Right lung (tissue), 5 donors: ENCODE data around the gene P4HTM. TPM values are rescaled to one million over a fixed set of nuclear protein-coding genes. Genes with fewer than 3 reads are reported as not detected.

Experiments
- DNase-seq, 2 donors: peaks; one replicate each; pipeline ENCODE4 v3.0.0-alpha.2; 2013
- polyA plus RNA-seq, 5 donors: library from polyadenylated mRNA; unstranded; fragments of 120-200 nt; gene quantifications; one replicate each; pipeline versions ENCODE4 v1.2.1 to v1.2.3, GENCODE V29; 2013; ENCODE audit warnings: inconsistent platforms in 1 of 5, low replicate concordance in 1 of 5; ENCODE audit not compliant: insufficient read length in 5 of 5, insufficient read depth in 1 of 5

The P4HTM gene
- polyA plus RNA-seq, 5 donors = 25.9 to 40.6 (median 39.5) TPM

GRCh38 chr3:48982016-48982415, 8.0 kb upstream of the P4HTM start:
- DNase-seq = no peak

GRCh38 chr3:48982686-48983085, 7.4 kb upstream of the P4HTM start:
- DNase-seq = no peak

GRCh38 chr3:48983096-48983495, 6.9 kb upstream of the P4HTM start:
- no peak for DNase-seq

GRCh38 chr3:48984663-48985062, 5.4 kb upstream of the P4HTM start:
- no peak for DNase-seq

- no peak for DNase-seq
Measured at GRCh38 chr3:48985831-48986376, 4.1 kb upstream of the P4HTM start.

- no peak for DNase-seq
Measured at GRCh38 chr3:48989126-48989795, 780 bp upstream of the P4HTM start.

GRCh38 chr3:48990636-48991469, 812 bp downstream of the P4HTM start:
- no peak for DNase-seq

GRCh38 chr3:48991851-48992545, 2.0 kb downstream of the P4HTM start:
- no peak for DNase-seq

GRCh38 chr3:48993834-48994233, 3.8 kb downstream of the P4HTM start:
- no peak for DNase-seq

GRCh38 chr3:48996640-48997039, 6.6 kb downstream of the P4HTM start:
- DNase-seq = no peak

- DNase-seq = no peak
Measured at GRCh38 chr3:48997102-48997635, 7.1 kb downstream of the P4HTM start.

- DNase-seq = no peak
Measured at GRCh38 chr3:48997714-48998637, 7.9 kb downstream of the P4HTM start.

GRCh38 chr3:48999085-48999858, 9.2 kb downstream of the P4HTM start:
- no peak for DNase-seq

- no peak for DNase-seq
Measured at GRCh38 chr3:49001155-49001554, 11.1 kb downstream of the P4HTM start.

- DNase-seq = no peak
Measured at GRCh38 chr3:49004352-49005302, 14.6 kb downstream of the P4HTM start.

GRCh38 chr3:49005303-49005680, 15.3 kb downstream of the P4HTM start:
- no peak for DNase-seq

- no peak for DNase-seq
Measured at GRCh38 chr3:49005998-49006397, 16.0 kb downstream of the P4HTM start.

- DNase-seq = peak in 1 of 2 donors; percentile 38
Measured at GRCh38 chr3:49006408-49007067, 16.5 kb downstream of the P4HTM start.
